Stimulated activated CD8-positive, alpha-beta memory T cell treated with anti-CD3 and anti-CD28 coated beads, Interleukin-12 subunit alpha, Interleukin-12 subunit beta, amount 100 ng/mL, for 4 hours (primary cell): ENCODE data around the gene WDR26.
A peak's percentile ranks its signal among the peaks of the same experiment; 100 is the strongest.
"Not testable (repeated sequence)": the region's sequence is repeated elsewhere in the genome, so short reads cannot be mapped to it uniquely, and the experiment has no call there.

Experiments used
- DNase-seq: peaks from one replicate; pipeline ENCODE4 v3.0.0-alpha.2; 2020; ENCODE audit warnings: low read depth

Gene WDR26

GRCh38 chr1:224433701-224434672 lies 610 bp downstream of the WDR26 start:
- peak; percentile 37 for DNase-seq

- no peak for DNase-seq
These were observed 1.4 kb downstream of the WDR26 start for GRCh38 chr1:224433041-224433691.

GRCh38 chr1:224432672-224433040 lies 1.9 kb downstream of the WDR26 start:
- no peak for DNase-seq

GRCh38 chr1:224432146-224432545 lies 2.5 kb downstream of the WDR26 start:
- no peak for DNase-seq

GRCh38 chr1:224431726-224432125 lies 2.9 kb downstream of the WDR26 start:
- DNase-seq: no peak

- no peak for DNase-seq
These were observed 4.0 kb downstream of the WDR26 start for GRCh38 chr1:224430511-224431113.

GRCh38 chr1:224429616-224430326 lies 4.8 kb downstream of the WDR26 start:
- DNase-seq: no peak

GRCh38 chr1:224428713-224429112 lies 5.9 kb downstream of the WDR26 start:
- not testable (repeated sequence) for DNase-seq

GRCh38 chr1:224427346-224427745 lies 7.3 kb downstream of the WDR26 start:
- DNase-seq: no peak

- DNase-seq: not testable (repeated sequence)
These were observed 7.7 kb downstream of the WDR26 start for GRCh38 chr1:224426869-224427268.

- DNase-seq: no peak
These were observed 9.2 kb downstream of the WDR26 start for GRCh38 chr1:224425279-224425884.

GRCh38 chr1:224420106-224420505 lies 14.5 kb downstream of the WDR26 start:
- DNase-seq: no peak

- no peak for DNase-seq
These were observed 22.8 kb downstream of the WDR26 start for GRCh38 chr1:224411766-224412165.

- no peak for DNase-seq
These were observed 26.4 kb downstream of the WDR26 start for GRCh38 chr1:224408294-224408590.

GRCh38 chr1:224407571-224408293 lies 26.9 kb downstream of the WDR26 start:
- no peak for DNase-seq

GRCh38 chr1:224406216-224406615 lies 28.4 kb downstream of the WDR26 start:
- DNase-seq: no peak

GRCh38 chr1:224405604-224405970 lies 29.0 kb downstream of the WDR26 start:
- no peak for DNase-seq

GRCh38 chr1:224404916-224405603 lies 29.5 kb downstream of the WDR26 start:
- no peak for DNase-seq

GRCh38 chr1:224402472-224403036 lies 32.0 kb downstream of the WDR26 start:
- no peak for DNase-seq

GRCh38 chr1:224399887-224400286 lies 34.7 kb downstream of the WDR26 start:
- no peak for DNase-seq
